CD1c-positive myeloid dendritic cell (primary cell): Measurements from ENCODE around the gene NCDN.

ENCODE experiments used
- DNase-seq: peaks from one replicate; pipeline ENCODE4 v3.0.0-alpha.2; 2016; ENCODE audit errors: extremely low spot score

NCDN gene, protein sequence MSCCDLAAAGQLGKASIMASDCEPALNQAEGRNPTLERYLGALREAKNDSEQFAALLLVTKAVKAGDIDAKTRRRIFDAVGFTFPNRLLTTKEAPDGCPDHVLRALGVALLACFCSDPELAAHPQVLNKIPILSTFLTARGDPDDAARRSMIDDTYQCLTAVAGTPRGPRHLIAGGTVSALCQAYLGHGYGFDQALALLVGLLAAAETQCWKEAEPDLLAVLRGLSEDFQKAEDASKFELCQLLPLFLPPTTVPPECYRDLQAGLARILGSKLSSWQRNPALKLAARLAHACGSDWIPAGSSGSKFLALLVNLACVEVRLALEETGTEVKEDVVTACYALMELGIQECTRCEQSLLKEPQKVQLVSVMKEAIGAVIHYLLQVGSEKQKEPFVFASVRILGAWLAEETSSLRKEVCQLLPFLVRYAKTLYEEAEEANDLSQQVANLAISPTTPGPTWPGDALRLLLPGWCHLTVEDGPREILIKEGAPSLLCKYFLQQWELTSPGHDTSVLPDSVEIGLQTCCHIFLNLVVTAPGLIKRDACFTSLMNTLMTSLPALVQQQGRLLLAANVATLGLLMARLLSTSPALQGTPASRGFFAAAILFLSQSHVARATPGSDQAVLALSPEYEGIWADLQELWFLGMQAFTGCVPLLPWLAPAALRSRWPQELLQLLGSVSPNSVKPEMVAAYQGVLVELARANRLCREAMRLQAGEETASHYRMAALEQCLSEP

DNA sequence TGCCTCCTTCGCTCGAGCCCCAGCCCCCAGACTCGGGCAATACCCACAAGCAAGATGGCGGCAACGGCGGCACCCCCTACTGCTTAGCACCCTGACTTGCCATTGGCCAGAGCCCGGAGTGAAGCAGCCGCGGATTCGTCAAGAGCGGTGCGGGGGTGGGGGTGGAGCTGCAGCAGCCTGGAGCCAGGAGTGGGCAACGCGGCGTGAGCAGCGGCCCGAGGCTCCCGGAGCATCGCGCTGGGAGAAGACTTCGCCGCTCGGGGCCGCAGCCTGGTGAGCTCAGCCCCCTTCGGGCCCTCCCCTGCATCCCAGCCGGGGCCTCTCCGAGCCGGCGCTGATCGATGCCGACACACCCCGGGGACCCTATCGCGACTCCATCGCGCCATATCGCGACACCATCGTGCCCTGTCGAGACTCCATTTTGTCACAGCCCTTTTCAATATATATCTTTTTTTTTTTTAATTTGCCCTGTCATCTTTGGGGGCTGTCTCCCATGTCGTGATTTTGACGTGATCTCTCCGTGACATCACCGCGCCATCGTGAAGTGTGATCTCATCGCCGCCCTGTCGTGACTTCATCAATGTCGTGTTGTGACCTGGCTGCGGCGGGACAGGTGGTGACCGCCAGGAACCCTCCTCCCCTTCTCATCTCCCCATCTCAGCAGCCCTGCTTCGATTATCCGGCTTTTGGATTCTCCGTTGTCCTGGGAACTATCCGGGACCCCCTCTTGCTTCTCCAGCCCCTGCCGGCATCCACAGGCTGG lies at the start of gene NCDN:
Gene NCDN (plus strand): TSS at position 189 of the 763 bp plus-strand sequence. CDS start 392 bp downstream, at position 581.
- DNase-seq = peak; percentile 98

DNA sequence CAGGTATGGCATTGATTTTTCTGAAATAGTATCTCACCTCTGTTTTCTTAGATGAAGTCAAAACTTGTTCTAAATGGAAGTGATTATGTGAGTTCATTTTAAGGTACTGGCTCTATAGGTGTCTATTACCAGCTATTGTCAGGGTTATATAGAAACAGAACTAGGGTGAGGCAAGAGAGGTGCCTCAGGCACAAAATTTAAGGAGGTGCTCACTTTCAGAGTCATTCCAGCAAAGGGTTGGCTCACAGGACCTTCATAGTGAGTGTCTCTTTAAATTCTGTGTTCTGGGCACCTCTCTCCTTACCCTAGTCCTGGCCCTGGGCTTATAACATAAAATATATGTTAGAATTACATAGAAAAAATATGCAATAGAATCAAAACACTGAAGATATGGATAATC lies 49.7 kb upstream of the NCDN start:
- DNase-seq = no peak

DNA sequence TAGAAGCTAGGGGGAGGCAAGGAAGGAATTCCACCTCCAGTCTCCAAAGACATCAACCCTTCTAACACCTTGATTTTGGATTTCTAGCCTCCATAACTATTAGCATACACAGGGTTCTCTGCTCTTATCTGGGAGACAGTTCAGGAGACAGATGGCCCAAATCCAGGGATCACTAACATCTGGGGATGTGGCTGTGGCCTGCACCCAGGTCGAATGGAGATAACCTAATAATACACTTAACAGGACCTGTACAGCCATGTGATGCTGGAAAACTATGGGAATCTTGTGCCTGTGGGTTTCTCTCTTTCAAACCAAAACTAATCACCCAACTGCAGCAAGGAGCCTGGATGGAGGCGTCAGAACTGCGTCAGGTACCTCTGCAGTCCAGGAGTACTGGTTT lies 48.0 kb upstream of the NCDN start:
- no peak for DNase-seq

DNA sequence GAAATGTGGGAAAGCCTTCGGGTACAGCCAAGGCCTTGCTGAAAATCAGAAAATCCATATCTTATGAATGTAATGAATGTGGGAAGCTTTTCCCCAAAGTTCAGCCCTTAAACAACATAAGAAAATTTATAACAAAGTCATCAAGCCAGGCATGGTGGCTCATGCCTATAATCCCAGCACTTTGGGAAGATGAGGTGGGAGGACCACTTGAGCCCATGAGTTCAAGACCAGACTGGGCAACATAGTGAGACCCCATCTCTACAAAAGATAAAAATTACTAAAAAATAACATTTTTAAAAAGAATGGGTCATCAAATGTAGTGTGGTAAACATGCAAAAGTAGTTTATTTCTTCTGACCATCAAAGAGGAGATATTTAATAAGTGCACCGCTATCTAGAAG lies 46.3 kb upstream of the NCDN start:
- no peak for DNase-seq

- no peak for DNase-seq
These were observed 39.4 kb upstream of the NCDN start for GRCh38 chr1:35518183-35518582.

DNA sequence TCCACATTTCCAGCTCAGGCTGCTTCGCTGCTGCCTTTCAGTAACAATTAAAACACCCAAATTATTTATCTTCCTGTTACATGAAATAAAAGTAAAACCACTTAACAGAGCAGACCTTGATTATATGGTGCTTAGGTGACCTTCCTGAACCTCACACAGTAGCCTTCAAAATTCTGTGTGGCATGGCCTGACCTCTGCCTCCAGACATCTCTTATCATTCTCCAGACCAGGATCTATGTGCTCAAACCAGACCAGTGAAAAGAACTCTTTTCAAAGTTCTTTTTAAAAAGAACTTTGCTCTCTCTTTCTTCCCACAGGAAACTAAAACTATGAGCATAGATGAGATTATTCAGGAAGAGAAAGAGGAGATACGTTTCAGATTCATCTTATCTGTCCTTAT lies 38.2 kb upstream of the NCDN start:
- no peak for DNase-seq

DNA sequence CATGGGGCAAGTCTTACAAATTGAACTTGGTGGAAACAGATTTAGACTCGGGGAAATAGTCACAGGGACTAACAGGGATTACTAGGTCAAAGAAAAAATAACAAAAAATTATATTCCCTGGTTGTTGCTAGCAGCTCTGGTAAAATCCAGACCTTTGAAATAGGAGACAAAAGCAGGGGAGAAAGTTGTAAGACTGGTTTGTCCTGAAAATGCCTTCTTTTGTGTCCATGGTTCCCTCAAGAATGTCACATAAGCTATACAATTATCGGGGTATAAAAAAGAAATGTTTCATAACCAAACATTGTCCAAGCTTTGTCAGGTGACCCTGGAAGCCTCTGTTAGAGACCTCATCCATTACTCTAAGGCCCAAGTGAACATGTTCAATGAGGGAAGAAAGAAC lies 33.5 kb upstream of the NCDN start:
- DNase-seq = no peak

DNA sequence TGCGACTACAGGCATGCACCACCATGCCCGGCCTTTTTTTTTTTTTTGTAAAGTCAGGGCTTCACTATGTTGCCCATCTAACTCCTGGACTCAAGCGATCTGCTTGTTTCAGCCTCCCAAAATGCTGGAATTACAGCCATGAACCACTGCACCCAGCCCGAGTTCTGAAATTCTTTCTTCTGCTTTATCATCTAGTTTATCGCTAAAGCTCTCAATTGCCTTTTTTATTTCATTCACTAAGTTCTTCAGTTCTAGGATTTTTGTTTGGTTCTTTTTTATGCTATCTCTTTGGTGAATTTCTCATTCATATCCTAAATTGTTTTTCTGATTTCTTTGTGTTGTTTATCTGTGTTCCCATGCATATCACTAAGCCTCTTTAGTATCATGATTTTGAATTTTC lies 27.4 kb upstream of the NCDN start:
- DNase-seq = no peak

- DNase-seq = no peak
These were observed 26.7 kb upstream of the NCDN start for GRCh38 chr1:35530946-35531345.

DNA sequence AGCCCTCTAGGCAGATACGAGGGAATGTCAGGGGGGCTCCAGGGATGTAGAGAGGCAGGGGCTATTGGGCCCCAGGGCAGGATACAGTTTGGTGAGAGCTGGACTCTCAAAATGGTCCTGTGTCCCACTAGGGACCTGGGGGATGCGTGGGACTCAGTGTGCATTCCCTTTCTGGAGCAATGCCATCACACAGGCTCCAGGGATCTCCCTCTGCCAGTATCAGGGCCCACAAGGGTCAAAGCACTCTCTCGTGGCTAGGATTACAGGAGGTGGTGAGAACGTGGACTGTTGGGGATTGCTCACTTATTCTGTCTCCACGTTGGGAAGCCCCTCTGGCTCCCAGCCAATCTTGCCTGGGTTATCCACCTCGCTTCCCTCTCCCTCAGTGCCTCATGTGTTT lies 26.2 kb upstream of the NCDN start:
- DNase-seq = no peak

GRCh38 chr1:35532497-35533223 lies 24.9 kb upstream of the NCDN start:
- no peak for DNase-seq

GRCh38 chr1:35533586-35533985 lies 24.0 kb upstream of the NCDN start:
- DNase-seq = no peak

GRCh38 chr1:35535243-35535642 lies 22.4 kb upstream of the NCDN start:
- DNase-seq = no peak

DNA sequence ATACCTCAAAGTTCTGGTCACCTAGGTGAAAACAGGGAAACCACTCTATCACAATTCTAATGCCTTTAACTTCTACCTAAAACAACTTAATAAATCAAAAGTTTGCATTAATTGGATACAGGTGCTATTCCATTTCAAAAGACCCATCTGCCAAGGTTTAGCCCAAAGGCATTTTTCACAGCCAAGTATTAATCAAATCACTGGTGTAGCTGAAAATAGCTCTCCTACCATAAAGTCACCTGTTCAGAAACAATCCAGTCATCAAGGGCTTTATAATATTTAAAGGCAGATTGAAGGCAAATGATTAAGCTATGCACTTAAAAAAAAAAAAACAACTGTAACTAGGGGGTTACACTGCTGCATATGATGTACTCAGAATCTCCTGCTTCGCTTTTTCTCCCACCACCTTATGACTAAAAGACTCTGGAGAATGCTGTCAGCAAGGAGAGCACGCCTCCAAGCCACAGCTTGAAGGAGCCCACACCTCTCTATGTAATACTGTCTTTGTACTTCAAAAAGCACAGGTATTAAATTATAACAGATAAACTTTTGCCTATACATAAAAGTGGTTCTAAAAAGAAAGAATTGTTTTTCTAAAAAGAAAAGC lies 20.9 kb upstream of the NCDN start:
- DNase-seq = no peak

- no peak for DNase-seq
These were observed 19.8 kb upstream of the NCDN start for GRCh38 chr1:35537806-35538205.

- DNase-seq = no peak
These were observed 18.4 kb upstream of the NCDN start for GRCh38 chr1:35539073-35539823.

DNA sequence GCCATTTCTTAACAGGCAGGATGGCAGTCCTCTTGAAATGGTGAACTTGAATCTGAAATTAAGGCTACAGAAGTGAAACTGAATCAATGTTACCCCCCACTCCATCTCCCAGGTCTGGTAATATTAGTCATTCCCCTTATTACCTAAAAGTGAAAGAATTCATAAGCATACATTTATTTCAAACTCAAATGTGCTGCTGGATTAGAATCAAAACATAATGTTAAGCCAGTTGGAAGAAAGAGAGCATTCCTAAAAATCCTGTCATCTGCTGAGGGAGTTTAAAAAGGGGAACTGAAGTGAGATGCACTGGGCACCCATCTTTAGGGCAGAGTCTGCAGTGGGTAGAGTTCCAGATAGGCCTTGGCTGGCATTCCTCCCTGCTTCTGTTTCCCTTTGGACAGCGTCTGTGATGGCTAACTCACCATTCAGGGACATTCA lies 17.8 kb upstream of the NCDN start:
- peak; percentile 8 for DNase-seq

DNA sequence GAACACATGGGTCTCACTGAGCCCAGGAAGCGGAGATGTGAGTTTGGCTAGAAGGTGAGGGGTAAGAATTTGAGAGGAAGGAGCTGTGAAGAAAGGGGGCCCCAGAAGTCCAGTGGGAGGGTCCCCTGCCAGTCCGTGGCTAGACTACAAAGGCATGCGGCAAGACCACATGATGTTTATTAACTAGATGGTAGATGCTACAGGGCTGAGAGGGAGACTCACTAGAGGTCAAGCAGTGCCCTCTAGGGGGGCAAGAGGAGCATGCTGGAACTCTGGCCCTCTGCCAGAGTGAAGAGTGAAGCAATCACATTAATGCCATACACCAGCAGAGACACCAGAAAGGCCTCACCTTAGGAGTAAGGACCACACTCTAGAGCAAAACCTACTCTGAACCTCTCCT lies 12.6 kb upstream of the NCDN start:
- peak; percentile 57 for DNase-seq

DNA sequence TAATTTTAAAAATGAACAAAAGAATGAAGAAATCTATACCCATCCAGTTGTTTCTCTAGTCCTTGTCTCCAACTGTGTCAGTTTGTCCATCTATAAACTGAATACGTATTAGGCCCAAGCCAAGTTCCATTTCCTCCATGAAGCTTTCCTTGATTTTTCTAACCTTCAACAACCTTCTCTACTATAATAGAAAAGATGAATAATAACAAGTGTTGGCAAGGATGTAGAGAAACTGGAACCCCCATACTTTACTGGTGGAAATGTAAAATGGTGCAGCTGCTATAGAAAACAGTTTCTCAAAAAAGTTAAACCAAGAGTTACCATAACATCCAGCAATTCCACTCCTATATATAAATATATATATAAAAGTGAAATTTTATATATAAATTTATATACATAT lies 11.0 kb upstream of the NCDN start:
- DNase-seq = no peak

GRCh38 chr1:35553851-35554250 lies 3.7 kb upstream of the NCDN start:
- no peak for DNase-seq
